ENCODE measurements around the gene RFFL.
"Not testable (repeated sequence)": the region's sequence is repeated elsewhere in the genome, so short reads cannot be mapped to it uniquely, and the experiment has no call there.

The RFFL gene

GRCh38 chr17:35044181-35044580 lies 19.3 kb downstream of the RFFL start:
- Histone ChIP-seq H3K4me1 (ENCODE audit: insufficient read depth, low read length) (no peaks in the 10 kb centered on the region), H3K9ac (ENCODE audit: low read depth, low read length) (no peak overlapping the region), H3K9me3 (ENCODE audit: insufficient read depth, low read depth, low read length) (no peaks in the 10 kb centered on the region), H3K4me3 (ENCODE audit: low read length) (no peak overlapping the region), H3K36me3 (ENCODE audit: insufficient read depth, low read depth, low read length) (no peaks in the 10 kb centered on the region), H3K27me3 (ENCODE audit: insufficient read depth, low read length) (no peaks in the 10 kb centered on the region), H3K27ac (ENCODE audit: low read length) (no peak overlapping the region)

GRCh38 chr17:35041390-35041789 lies 22.1 kb downstream of the RFFL start:
- Histone ChIP-seq H3K9me3 (ENCODE audit: insufficient read depth, low read depth, low read length) (no peaks in the 10 kb centered on the region), H3K27ac (ENCODE audit: low read length) (no peak overlapping the region), H3K27me3 (ENCODE audit: insufficient read depth, low read length) (no peaks in the 10 kb centered on the region), H3K4me1 (ENCODE audit: insufficient read depth, low read length) (no peaks in the 10 kb centered on the region), H3K36me3 (ENCODE audit: insufficient read depth, low read depth, low read length) (no peaks in the 10 kb centered on the region), H3K9ac (ENCODE audit: low read depth, low read length) (no peak overlapping the region), H3K4me3 (ENCODE audit: low read length) (no peak overlapping the region)

- H3K27ac ChIP-seq (ENCODE audit: low read length), result no peak overlapping the region
- H3K36me3 ChIP-seq (ENCODE audit: insufficient read depth, low read depth, low read length), result no peaks in the 10 kb centered on the region
- H3K4me1 ChIP-seq (ENCODE audit: insufficient read depth, low read length), result no peaks in the 10 kb centered on the region
- H3K4me3 ChIP-seq (ENCODE audit: low read length), result no peak overlapping the region
- H3K9ac ChIP-seq (ENCODE audit: low read depth, low read length), result no peak overlapping the region
- H3K27me3 ChIP-seq (ENCODE audit: insufficient read depth, low read length), result no peaks in the 10 kb centered on the region
- no peaks in the 10 kb centered on the region for H3K9me3 ChIP-seq (ENCODE audit: insufficient read depth, low read depth, low read length)
Measured at GRCh38 chr17:35038453-35038852, 25.1 kb downstream of the RFFL start.

- Histone ChIP-seq H3K36me3 (ENCODE audit: insufficient read depth, low read depth, low read length) (no peaks in the 10 kb centered on the region), H3K4me1 (ENCODE audit: insufficient read depth, low read length) (no peaks in the 10 kb centered on the region), H3K27ac (ENCODE audit: low read length) (no peak overlapping the region), H3K9me3 (ENCODE audit: insufficient read depth, low read depth, low read length) (no peaks in the 10 kb centered on the region), H3K27me3 (ENCODE audit: insufficient read depth, low read length) (no peaks in the 10 kb centered on the region), H3K9ac (ENCODE audit: low read depth, low read length) (no peak overlapping the region), H3K4me3 (ENCODE audit: low read length) (no peak overlapping the region)
Measured at GRCh38 chr17:35030780-35031179, 32.7 kb downstream of the RFFL start.

- Histone ChIP-seq H3K4me1 (ENCODE audit: insufficient read depth, low read length) (no peaks in the 10 kb centered on the region), H3K27me3 (ENCODE audit: insufficient read depth, low read length) (no peaks in the 10 kb centered on the region), H3K36me3 (ENCODE audit: insufficient read depth, low read depth, low read length) (no peaks in the 10 kb centered on the region), H3K9ac (ENCODE audit: low read depth, low read length) (no peak overlapping the region), H3K4me3 (ENCODE audit: low read length) (no peak overlapping the region), H3K9me3 (ENCODE audit: insufficient read depth, low read depth, low read length) (no peaks in the 10 kb centered on the region), H3K27ac (ENCODE audit: low read length) (no peak overlapping the region)
Measured at GRCh38 chr17:35028531-35029262, 34.8 kb downstream of the RFFL start.

GRCh38 chr17:35028097-35028496 lies 35.4 kb downstream of the RFFL start:
- not testable (repeated sequence) for H3K9me3 ChIP-seq (ENCODE audit: insufficient read depth, low read depth, low read length); H3K4me3 ChIP-seq (ENCODE audit: low read length); H3K36me3 ChIP-seq (ENCODE audit: insufficient read depth, low read depth, low read length); H3K4me1 ChIP-seq (ENCODE audit: insufficient read depth, low read length); H3K9ac ChIP-seq (ENCODE audit: low read depth, low read length); H3K27ac ChIP-seq (ENCODE audit: low read length); H3K27me3 ChIP-seq (ENCODE audit: insufficient read depth, low read length)

GRCh38 chr17:35025541-35025940 lies 38.0 kb downstream of the RFFL start:
- no peak overlapping the region for H3K4me3 ChIP-seq (ENCODE audit: low read length)
- no peak overlapping the region for H3K9ac ChIP-seq (ENCODE audit: low read depth, low read length)
- no peaks in the 10 kb centered on the region for H3K9me3 ChIP-seq (ENCODE audit: insufficient read depth, low read depth, low read length)
- no peak overlapping the region for H3K27ac ChIP-seq (ENCODE audit: low read length)
- H3K4me1 ChIP-seq (ENCODE audit: insufficient read depth, low read length), result no peaks in the 10 kb centered on the region
- H3K27me3 ChIP-seq (ENCODE audit: insufficient read depth, low read length), result no peaks in the 10 kb centered on the region
- H3K36me3 ChIP-seq (ENCODE audit: insufficient read depth, low read depth, low read length), result 0 out of 2 replicates have a peak, but pooled peaks cover 5% of the 10 kb centered on the region

GRCh38 chr17:35023538-35023937 lies 40.0 kb downstream of the RFFL start:
- Histone ChIP-seq H3K4me3 (ENCODE audit: low read length) (no peak overlapping the region), H3K4me1 (ENCODE audit: insufficient read depth, low read length) (no peaks in the 10 kb centered on the region), H3K27me3 (ENCODE audit: insufficient read depth, low read length) (no peaks in the 10 kb centered on the region), H3K36me3 (ENCODE audit: insufficient read depth, low read depth, low read length) (0 out of 2 replicates have a peak, but pooled peaks cover 5% of the 10 kb centered on the region), H3K9me3 (ENCODE audit: insufficient read depth, low read depth, low read length) (no peaks in the 10 kb centered on the region), H3K9ac (ENCODE audit: low read depth, low read length) (no peak overlapping the region), H3K27ac (ENCODE audit: low read length) (no peak overlapping the region)

GRCh38 chr17:35022536-35023063 lies 40.9 kb downstream of the RFFL start:
- Histone ChIP-seq H3K9me3 (ENCODE audit: insufficient read depth, low read depth, low read length) (no peaks in the 10 kb centered on the region), H3K36me3 (ENCODE audit: insufficient read depth, low read depth, low read length) (0 out of 2 replicates have a peak, but pooled peaks cover 5% of the 10 kb centered on the region), H3K4me1 (ENCODE audit: insufficient read depth, low read length) (no peaks in the 10 kb centered on the region), H3K9ac (ENCODE audit: low read depth, low read length) (no peak overlapping the region), H3K27ac (ENCODE audit: low read length) (no peak overlapping the region), H3K27me3 (ENCODE audit: insufficient read depth, low read length) (no peaks in the 10 kb centered on the region), H3K4me3 (ENCODE audit: low read length) (no peak overlapping the region)

- no peak overlapping the region for H3K9ac ChIP-seq (ENCODE audit: low read depth, low read length)
- no peaks in the 10 kb centered on the region for H3K9me3 ChIP-seq (ENCODE audit: insufficient read depth, low read depth, low read length)
- no peak overlapping the region for H3K27ac ChIP-seq (ENCODE audit: low read length)
- H3K27me3 ChIP-seq (ENCODE audit: insufficient read depth, low read length), result no peaks in the 10 kb centered on the region
- H3K4me1 ChIP-seq (ENCODE audit: insufficient read depth, low read length), result no peaks in the 10 kb centered on the region
- H3K4me3 ChIP-seq (ENCODE audit: low read length), result no peak overlapping the region
- 0 out of 2 replicates have a peak, but pooled peaks cover 5% of the 10 kb centered on the region for H3K36me3 ChIP-seq (ENCODE audit: insufficient read depth, low read depth, low read length)
Measured at GRCh38 chr17:35021520-35022380, 41.8 kb downstream of the RFFL start.

- H3K27ac ChIP-seq (ENCODE audit: low read length), result no peak overlapping the region
Measured at GRCh38 chr17:35019386-35020179, 43.9 kb downstream of the RFFL start.

More at GRCh38 chr17:35019386-35020179, 43.9 kb downstream of the RFFL start:
- H3K4me3 ChIP-seq (ENCODE audit: low read length), result no peak overlapping the region
- H3K9me3 ChIP-seq (ENCODE audit: insufficient read depth, low read depth, low read length), result no peaks in the 10 kb centered on the region
- no peak overlapping the region for H3K9ac ChIP-seq (ENCODE audit: low read depth, low read length)
- H3K4me1 ChIP-seq (ENCODE audit: insufficient read depth, low read length), result no peaks in the 10 kb centered on the region
- no peaks in the 10 kb centered on the region for H3K27me3 ChIP-seq (ENCODE audit: insufficient read depth, low read length)
- H3K36me3 ChIP-seq (ENCODE audit: insufficient read depth, low read depth, low read length), result peaks cover 23% of the 10 kb centered on the region; the same call in 1 of the 2 replicates
